GM21367 (cell line): ENCODE results near the gene BCO2.
A peak's percentile ranks its signal among the peaks of the same experiment; 100 is the strongest.

Experiments used
- ATAC-seq: cut with Tn5 transposase; IDR thresholded peaks from one replicate; pipeline ENCODE4 v1.9.1; 2021; ENCODE audit not compliant: unreplicated experiment

Gene BCO2

DNA sequence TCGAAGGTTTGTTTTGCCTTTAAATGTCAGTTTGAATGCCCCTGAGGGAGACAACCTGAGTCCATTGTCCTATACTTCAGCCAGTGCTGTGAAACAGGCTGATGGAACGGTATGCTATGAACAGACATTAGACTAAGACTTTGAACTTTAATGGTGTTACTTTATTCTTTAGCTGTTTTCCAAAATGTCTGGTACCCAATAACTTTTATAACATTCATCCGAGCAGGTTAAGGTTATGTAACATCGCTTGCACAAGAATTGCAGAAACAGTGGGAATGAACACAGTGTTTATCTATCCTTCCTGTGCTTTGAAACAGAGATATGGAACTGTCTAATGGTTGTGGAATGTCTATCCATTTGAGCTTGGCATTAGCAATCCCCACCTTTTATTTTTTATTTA is 38.4 kb downstream of the BCO2 start:
- ATAC-seq, result no peak

DNA sequence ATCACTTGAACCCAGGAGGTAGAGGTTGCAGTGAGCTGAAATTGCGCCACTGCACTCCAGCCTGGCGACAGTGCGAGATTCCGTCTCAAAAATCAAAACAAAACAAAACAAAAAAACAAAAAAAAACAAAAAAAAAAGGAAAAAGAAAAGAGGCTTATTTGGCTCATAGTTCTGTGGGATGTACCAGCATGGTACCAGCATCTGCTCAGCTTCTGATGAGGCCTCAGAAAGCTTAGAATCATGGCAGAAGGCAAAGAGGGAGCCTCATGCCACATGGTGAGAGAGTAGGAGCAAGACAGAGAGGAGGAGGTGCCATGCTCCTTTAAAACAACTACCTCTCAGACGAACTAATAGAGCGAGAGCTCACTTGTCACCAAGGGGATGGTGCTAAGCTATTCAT is 40.3 kb downstream of the BCO2 start:
- no peak for ATAC-seq

DNA sequence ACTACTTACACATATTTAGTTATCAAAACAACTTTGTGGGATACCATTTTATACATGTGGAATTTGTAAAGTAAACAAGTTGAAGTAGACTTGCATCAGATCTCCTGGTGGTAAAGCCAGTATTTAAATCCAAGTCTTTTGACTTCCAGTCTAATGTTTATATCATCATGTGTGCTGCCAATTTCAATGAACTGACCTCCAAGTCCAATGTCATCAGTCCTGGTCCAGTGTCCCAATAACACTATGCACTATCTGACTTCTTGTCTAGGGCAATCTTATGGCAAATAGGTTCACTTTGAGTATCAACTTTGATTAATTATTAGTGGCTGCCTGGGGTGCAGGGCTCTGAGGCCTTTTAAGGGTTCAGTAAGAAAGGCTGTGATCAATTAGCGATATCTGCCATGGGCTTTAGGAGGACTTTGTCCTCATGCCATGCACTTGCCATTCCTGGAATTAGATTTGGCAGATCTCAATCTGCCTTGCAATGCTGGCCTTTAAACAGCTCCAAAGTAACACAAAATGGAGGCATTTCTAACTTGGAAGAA is 41.3 kb downstream of the BCO2 start:
- no peak for ATAC-seq

DNA sequence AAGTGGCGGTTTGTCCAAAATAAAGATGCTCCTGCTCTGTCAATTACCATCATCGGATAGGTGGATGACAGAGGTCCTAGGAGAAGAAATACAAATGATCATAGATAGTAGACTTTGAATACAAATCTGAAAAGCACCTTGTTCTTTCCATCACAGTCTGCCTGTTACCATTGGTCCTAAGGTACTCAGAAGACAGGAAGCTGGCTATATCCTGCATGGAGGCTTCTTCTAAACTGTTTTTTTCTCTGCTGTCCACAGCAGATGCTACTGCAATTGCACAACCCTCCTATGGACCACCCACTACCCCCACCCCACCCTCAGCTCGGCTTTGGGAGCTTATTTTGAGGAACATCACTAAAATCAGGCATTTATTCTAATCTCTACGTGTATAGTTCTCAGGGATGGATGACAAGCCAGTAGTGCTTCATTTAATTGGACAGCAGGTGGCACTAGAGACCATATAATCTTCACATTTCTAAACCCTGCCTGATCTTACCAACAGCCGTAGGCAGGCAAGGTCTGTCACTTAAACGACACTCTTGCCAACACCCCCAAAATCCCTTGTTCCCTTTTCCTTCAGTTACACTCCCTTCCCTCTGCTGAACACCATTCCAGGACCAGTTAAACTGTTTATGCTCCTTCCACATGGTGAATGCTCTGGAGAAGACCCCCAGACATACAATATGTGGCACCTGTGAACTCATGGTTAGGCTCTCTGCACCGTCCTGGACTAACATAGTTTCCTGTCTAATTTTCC is 44.3 kb downstream of the BCO2 start:
- ATAC-seq, result peak; percentile 89

DNA sequence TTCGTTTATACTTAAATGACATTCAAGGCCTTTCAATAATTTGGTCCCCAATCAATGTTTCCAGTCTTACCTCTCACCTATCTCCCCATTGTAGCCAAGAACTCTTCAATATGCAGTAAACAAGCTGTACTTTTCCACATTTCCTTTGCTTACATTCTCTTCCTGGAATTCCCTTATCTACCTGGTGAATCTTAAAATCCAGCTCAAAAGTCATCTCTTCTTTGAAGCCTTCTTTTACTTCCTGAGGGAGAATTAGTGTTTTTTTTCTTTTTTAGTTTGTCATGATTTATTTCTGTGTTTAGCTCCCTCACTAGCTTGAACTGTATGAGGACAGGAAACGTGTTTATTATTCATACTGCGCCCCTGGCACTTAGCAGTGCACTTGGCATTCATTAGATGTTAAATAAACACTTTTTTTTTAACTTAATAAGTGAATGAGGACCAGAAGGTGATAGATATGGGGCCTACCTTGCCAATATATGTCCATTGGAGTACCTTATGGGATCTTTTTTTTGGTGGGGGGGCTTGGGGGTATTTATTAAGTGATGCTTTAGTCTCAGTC is 46.0 kb downstream of the BCO2 start:
- no peak for ATAC-seq

DNA sequence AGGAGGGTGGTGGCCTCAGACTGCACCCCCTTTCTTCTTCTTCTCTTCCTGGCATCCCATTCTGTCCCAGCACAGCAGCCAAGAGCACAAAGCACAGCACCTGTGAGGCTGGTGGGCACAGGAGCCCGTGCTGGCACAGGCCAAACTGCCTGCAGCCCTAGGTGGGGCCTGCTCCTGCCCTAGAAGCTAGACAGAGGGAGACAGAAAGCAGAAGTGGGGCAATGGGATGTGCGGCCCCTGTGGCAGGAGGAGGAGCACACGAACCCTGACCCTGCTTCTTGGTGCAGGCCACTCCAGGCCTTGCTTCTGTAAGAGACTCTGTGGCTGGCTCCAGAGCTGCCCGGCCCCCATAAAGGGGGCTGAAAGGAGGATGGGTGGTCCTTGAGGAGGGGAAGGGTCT is 47.0 kb downstream of the BCO2 start:
- ATAC-seq, result no peak

DNA sequence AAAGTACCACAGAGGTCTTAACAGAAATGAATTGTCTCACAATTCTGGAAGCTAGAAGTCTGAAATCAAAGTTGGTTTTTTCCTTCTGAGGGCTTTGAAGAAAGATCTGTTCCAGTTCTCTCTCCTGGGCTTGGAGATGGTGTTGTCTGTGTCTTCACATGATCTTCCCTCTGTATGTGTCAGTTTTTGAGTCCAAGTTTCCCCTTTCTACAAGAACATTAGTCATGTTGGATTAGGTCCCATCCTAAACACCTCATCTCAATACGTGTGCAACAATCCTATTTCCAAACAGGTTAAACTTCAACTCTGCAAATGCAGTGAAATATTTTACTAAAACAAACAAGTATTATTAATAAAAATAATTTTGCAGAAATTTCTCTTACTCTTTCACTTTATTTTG is 47.8 kb downstream of the BCO2 start:
- no peak for ATAC-seq

DNA sequence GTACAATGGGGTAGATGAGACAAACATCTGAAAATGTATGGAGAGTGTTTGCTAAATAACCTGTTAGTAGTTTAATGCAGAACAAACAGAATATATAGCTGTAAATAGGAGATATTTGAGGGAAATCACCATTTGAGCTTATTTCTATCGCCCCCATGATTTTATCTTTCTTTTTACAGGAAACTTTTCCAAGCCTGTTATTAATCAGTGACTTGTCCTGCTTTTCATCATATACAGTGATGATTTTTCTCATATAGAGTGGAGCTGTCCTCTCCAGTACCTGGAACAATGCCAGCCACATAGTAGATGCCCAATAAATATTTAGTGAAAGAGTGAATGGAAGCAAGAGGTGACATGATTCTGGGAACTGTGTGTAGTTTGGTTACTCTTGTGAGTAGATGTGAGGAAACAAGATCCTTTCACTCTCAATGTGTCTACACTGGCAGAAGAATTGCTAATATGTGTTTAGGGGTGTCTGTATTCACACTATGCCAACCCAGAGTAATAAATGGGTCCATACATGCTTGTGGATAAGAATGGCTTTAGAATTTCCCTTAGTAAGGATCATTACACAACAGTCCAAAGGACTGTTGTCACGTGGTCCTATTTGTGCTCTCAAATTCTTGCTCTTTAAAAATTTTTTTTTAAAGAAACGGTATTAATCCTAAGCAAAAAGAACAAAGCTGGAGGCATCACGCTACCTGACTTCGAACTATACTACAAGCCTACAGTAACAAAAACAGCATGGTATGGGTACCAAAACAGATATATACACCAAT is 48.6 kb downstream of the BCO2 start:
- no peak for ATAC-seq

DNA sequence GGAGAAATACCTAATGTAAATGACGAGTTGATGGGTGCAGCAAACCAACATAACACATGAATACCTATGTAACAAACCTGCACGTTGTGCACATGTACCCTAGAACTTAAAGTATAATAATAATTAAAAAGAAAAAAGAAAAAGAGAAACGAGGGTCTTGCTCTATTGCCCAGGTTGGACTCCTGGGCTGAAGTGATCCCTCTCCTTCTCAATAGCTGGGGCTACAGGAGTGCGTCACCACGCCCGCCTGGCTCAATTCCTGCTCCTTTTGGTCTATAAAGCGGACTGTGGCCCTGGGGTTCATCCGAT is 50.4 kb downstream of the BCO2 start:
- no peak for ATAC-seq

DNA sequence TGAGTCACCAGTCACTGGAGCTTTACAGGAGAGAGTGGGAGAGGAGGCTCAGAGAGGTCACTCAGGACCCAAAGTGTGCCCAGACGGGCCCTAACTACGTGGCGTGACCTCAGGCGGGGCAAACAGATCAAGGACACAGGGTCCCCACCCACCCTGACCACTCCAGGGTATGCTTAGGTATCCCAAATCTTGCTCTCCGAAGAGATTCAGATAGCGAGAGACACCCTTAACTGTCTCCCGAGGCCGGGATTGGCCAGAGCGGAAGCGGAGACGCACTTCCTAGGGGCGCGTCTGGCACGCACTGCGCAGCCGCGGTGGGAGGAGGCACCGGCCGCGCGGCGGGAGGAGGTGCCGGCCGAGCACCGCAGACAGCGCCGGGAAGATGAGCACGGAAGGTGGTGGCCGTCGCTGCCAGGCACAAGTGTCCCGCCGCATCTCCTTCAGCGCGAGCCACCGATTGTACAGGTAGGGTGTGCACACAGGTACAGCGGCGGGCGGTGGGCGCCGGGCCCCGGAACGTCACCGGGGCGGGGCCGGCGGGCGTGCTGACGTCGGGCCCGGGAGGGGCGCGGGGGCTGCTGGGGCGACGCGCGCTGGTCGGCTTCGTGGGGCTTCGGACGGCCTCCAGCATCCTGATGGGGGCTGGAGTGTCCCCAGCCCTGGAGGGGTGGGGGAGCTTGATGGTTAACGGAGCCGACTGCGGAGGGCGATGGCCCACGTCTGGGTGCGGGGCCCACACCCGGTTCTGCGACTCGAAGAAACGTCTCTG is 50.9 kb downstream of the BCO2 start, which contains the start of gene PTS:
Gene PTS, plus strand, starts transcription at position 367 of the 769 bp plus-strand sequence. Its CDS starts 16 bp downstream, at position 383.
- ATAC-seq, result peak; percentile 92

DNA sequence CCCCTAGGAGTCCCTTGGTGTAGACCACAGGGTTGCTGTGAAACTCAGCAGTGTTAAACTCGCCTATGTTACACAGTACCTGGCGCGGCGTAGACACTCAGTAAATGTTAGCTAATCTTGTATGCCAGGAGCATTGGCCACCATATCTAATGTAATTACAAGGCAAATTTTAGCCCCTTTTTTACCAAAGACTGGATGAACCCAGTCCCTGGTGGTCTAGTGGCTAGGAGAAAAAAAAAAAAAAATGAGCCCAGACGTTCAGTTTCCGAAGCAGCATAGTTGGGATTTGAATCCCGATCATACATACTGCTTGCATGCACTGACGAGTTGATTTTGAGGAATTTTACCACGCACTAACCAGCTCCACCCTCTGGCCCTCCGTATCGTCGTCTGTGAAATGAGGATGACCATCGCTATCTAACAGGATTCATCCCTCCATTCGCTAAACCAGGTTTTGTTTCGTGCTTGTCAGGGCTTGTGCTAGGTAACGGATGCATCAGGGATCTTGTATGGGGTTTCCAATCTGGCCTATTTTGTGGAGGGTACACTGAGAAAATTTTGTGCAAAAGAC is 51.6 kb downstream of the BCO2 start:
- peak; percentile 38 for ATAC-seq

DNA sequence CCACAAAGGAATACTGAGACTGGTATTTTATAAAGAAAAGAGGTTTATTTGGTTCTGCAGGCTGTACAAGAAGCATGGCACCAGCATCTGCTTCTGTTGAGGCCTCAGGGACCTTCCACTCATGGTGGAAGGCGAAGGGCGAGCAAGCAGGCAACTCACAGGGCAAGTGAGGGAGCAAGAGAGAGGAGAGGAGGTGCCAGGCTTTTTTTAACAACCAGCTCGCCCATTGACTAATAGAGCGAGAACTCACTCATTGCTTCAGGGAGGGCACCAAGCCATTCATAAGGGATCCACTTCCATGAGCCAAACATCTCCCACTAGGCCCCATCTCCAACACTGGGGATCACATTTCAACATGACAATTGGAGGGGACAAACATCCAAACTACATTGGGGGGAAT is 52.2 kb downstream of the BCO2 start:
- ATAC-seq, result no peak

DNA sequence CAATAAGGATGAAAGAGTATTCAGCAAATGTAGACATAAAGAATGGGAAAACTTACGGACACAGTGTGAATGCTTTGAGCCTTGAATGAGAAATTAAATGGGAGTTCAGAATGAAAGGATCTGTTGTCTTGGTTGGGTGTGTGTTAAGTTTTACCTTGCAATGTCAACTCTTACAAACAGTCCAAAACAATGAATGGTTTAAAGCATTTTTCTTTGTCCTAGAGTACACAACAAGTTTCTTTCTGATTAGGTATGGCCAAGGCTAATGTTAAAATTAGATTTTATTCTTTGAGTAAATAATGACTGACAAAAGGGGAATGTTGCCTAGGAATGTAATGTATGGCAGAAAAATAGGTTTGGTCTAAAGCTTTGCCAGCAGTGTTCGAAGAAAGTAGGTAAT is 53.4 kb downstream of the BCO2 start:
- no peak for ATAC-seq

DNA sequence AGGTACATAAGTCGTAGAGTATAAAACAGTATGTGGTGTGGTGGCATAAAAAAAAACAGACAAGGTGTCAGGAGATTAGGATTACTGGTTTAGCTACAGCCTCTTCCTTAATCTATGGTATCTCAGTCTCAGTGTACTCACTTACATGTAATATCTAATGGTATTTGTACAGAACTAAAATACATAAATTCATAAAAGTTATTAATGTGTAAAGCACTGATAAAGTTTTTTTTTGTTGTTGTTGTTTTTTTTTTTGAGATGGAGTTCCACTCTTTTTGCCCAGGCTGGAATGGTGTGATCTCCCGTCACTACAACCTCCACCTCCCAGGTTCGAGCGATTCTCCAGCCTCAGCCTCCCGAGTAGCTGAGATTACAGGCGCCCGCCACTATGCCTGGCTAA is 53.8 kb downstream of the BCO2 start:
- ATAC-seq, result no peak

DNA sequence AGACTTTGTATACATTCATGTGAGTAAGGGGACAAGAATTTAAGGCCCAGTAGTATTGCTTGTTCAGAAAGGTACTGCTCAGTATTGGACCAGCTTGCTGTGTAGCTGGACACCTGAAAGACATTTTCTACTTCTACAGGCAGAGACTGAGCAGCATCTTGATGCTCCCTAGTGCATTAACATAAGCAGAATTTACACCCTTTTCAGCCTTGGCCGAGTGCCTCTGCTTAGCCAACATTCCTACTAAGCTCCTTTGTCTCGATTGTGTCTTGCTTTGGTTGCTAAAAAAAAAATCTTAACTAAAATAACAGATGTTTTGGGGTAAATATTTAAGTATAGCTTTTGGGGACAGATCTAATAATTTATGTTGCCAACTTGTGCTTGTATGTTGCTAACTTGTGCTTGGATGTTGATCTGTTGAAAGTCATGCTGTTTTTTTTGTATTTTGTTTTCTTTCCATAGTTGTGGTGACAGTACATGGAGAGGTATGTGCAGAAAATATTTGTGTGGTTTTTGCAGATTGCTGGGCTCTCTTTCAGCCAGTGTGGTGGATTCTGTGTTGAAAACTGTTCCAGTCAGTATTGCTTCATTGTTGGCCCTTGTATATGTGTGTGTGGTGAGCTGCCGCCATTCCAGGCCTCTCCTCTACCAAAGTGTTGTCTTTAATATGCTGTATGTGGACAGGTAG is 54.6 kb downstream of the BCO2 start:
- ATAC-seq, result no peak

DNA sequence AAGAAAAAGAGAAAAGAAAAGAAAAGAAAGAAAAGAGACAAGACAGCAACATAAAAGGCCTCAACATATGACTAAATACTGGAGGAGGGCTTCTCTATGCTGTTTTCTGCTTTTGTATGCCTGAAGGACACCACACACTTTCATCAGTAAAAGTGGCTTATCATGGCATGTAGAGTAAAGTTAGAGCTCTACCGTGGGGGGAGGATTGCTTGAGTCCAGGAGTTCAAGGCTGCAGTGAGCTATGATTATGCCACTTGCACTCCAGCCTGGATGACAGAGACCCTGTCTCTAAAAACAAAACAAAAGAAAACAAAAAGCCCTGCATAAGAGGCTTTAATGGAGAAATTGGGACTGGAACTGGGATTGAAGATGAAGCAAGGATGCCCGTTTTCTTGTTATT is 56.6 kb downstream of the BCO2 start:
- ATAC-seq, result no peak

DNA sequence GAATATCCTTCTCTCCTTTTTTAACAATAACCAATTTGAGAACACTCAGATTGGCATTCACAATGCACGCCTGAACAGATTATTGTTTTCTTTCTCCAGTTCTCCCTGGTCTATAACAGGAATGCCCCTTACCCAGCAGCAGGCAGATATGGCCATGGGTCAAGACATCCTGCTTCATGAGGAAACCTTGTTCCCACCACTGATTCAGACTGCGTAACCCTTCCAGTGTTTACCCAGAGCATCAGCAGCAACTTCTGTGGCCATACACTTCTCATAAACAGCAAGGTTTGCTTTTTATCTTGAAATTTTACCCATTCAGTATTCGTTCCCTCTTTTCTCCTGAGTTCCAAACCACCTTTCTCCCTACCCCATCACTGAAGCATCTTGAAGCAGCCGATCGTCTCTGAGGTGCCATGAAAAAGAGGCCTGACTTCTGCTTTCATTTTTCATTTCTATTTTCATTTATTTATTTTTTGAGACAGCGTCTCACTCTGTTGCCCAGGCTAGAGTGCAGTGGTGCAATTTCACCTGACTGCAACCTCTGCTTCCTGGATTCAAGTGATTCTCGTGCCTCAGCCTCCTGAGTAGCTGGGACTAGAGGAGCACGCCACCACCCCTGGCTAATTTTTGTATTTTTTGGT is 60.6 kb downstream of the BCO2 start:
- ATAC-seq, result no peak

DNA sequence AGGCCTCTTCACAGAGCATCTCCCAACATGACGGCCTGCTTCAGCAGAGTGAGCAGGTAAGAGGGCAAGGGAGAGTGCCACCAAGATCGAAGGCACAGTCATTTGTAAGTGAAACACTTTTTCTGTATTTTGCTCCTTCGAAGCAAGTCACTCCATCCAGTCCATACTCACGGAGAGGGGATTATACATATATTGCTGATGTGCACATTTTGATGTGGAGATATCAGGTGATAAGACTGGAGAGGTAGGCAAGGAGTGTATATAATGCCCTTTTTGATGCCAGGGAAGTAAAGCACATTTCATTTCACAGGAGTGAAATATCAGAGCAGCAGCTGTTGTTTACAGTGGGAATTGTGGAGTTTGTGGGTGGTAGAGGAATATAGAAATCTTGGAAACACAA is 62.1 kb downstream of the BCO2 start:
- no peak for ATAC-seq

DNA sequence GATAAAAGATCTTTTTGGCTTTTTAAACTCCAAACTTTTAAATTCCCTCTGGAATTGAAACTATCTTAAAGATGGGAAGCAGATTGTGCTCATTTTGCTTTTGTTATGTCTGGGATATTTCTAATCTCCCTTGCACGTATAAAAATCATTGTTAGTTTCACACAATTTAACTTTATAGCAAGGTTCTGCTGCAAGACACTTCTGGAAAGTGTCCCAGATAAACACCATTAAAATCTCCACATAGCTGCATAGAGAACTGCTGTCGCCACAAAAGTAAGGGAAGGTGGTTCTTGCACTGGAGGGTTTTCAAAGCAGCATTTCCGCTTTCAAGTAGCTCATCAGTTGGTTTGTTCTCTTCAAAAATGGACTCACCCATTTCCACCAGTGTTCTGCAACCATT is 62.7 kb downstream of the BCO2 start:
- no peak for ATAC-seq

DNA sequence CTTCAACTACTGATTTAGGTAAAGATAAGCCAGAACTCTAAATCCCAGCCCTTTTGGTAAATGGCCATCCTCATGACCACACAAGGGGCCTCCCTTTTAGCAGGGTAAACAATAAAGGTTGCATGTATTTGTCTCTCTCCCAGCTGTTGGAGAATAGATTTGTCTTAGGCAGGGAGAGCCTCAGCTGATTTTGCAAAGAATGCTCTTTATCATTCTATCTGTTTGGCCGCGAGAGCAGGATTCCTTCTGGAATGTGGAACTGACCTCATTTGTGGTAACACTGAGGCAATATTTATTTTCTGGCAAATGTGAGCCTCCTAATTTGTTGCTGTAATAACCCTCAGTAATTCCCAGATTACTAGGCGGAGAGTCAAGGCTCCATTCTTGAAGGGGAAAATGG is 66.2 kb downstream of the BCO2 start:
- no peak for ATAC-seq
